KMS-11 (cell line): ENCODE measurements around the gene CHI3L2.

Experiments used
- H2AFZ ChIP-seq: fragments of 200-600 bp; sonication (generic); 2 replicates; pipeline ENCODE4 v1.6.1; 2016; ENCODE audit warnings: antibody characterized with exemption, mixed run types, low read depth
- H3K27ac ChIP-seq: fragments of 200-600 bp; sonication (generic); 2 replicates; pipeline ENCODE4 v1.6.1; 2016; ENCODE audit warnings: mild to moderate bottlenecking, mixed run types
- H3K27me3 ChIP-seq: fragments of 200-600 bp; sonication (generic); 2 replicates; pipeline ENCODE4 v1.6.1; 2017; ENCODE audit warnings: mild to moderate bottlenecking, low read depth, mixed run types, moderate library complexity; ENCODE audit not compliant: insufficient read depth
- H3K36me3 ChIP-seq: fragments of 200-600 bp; sonication (generic); 2 replicates; pipeline ENCODE4 v1.6.1; 2017; ENCODE audit warnings: mild to moderate bottlenecking, mixed run types; ENCODE audit not compliant: insufficient read depth
- H3K4me1 ChIP-seq: fragments of 200-600 bp; sonication (generic); 2 replicates; pipeline ENCODE4 v1.6.1; 2016; ENCODE audit warnings: mild to moderate bottlenecking, low read depth, mixed run types; ENCODE audit not compliant: poor library complexity, severe bottlenecking
- H3K4me2 ChIP-seq: fragments of 200-600 bp; sonication (generic); 2 replicates; pipeline ENCODE4 v1.7.0; 2016; ENCODE audit warnings: mild to moderate bottlenecking, mixed run types
- H3K4me3 ChIP-seq: fragments of 200-600 bp; sonication (generic); IDR thresholded peaks from 2 replicates; pipeline ENCODE4 v1.6.1; 2017; ENCODE audit warnings: low read depth, low read length, mixed read lengths; ENCODE audit not compliant: insufficient read depth
- H3K79me2 ChIP-seq: fragments of 200-600 bp; sonication (generic); 2 replicates; pipeline ENCODE4 v1.6.1; 2016; ENCODE audit warnings: low read depth, mixed run types; ENCODE audit not compliant: insufficient read depth
- H3K9ac ChIP-seq: fragments of 200-600 bp; sonication (generic); 2 replicates; pipeline ENCODE4 v1.6.1; 2016; ENCODE audit warnings: mild to moderate bottlenecking, mixed run types
- H4K20me1 ChIP-seq: fragments of 200-600 bp; sonication (generic); 2 replicates; pipeline ENCODE4 v1.6.1; 2016; ENCODE audit warnings: mild to moderate bottlenecking, mixed run types; ENCODE audit not compliant: insufficient read depth
- CTCF ChIP-seq: fragments of 200-600 bp; sonication (generic); conservative IDR thresholded peaks from 2 replicates; pipeline ENCODE4 v1.6.1; 2017; ENCODE audit warnings: low read depth, mild to moderate bottlenecking, antibody characterized with exemption, low read length, moderate library complexity, mixed read lengths

CHI3L2 gene

GRCh38 chr1:111236806-111237205 lies 9.3 kb downstream of the CHI3L2 start:
- H3K79me2 ChIP-seq, result no peaks in the 10 kb centered on the region
- no peaks in the 10 kb centered on the region for H3K36me3 ChIP-seq
- TF ChIP-seq CTCF, result no peak
- H3K4me2 ChIP-seq, result no peak overlapping the region
- H3K9ac ChIP-seq, result no peak overlapping the region
- no peak overlapping the region for H3K4me3 ChIP-seq
- H3K27ac ChIP-seq, result no peak overlapping the region
- no peaks in the 10 kb centered on the region for H4K20me1 ChIP-seq
- H3K4me1 ChIP-seq, result no peaks in the 10 kb centered on the region
- H2AFZ ChIP-seq, result no peak overlapping the region
- no peaks in the 10 kb centered on the region for H3K27me3 ChIP-seq

DNA sequence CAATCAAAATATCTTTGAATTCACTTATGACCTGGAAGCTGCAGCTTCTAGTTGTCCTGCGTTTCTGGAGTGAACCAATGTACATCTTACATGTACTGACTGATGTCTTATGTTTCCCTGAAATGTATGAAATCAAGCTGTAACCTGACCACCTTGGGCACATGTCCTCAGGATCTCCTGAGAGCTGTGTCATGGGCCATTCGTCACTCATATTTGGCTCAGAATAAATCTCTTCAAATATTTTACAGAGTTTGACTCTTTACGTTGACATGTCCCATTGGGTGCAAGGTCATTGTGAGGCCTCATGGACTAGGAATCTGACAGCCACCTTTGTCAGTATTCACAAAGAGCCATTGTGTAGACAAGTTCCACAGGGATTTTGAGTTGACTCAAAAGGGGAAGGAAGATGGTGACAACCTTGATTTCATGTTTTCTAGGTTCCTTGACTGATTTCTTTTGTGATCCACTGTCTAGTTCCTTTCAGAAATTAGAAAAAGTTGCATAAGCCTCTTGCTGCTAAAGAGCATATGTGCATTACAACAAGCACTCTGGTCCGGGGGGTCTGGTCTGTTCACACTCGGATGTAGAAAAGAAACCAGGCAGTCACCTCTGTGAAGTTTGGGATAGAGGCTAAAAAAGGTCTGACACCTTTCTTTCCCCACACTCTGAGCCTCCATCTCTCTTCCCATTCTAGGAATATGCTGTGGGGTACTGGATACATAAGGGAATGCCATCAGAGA lies 10.7 kb downstream of the CHI3L2 start:
- no peak overlapping the region for H3K9ac ChIP-seq
- H4K20me1 ChIP-seq, result no peaks in the 10 kb centered on the region
- H3K36me3 ChIP-seq, result no peaks in the 10 kb centered on the region
- no peaks in the 10 kb centered on the region for H3K79me2 ChIP-seq
- H3K27ac ChIP-seq, result no peak overlapping the region
- no peak overlapping the region for H2AFZ ChIP-seq
- no peaks in the 10 kb centered on the region for H3K27me3 ChIP-seq
- no peak overlapping the region for H3K4me2 ChIP-seq
- no peak for TF ChIP-seq CTCF
- no peak overlapping the region for H3K4me3 ChIP-seq
- H3K4me1 ChIP-seq, result no peaks in the 10 kb centered on the region

- Histone ChIP-seq H3K79me2 (no peaks in the 10 kb centered on the region), H3K36me3 (no peaks in the 10 kb centered on the region), H3K9ac (no peak overlapping the region), H3K27me3 (no peaks in the 10 kb centered on the region), H3K4me3 (no peak overlapping the region), H3K27ac (no peak overlapping the region), H3K4me1 (no peaks in the 10 kb centered on the region), H3K4me2 (no peak overlapping the region), H4K20me1 (no peaks in the 10 kb centered on the region), H2AFZ (no peak overlapping the region)
- no peak for TF ChIP-seq CTCF
Observed at GRCh38 chr1:111241797-111242196, 14.3 kb downstream of the CHI3L2 start.

GRCh38 chr1:111242805-111243523 lies 15.5 kb downstream of the CHI3L2 start:
- Histone ChIP-seq H4K20me1 (no peaks in the 10 kb centered on the region), H3K27ac (no peak overlapping the region), H3K36me3 (no peaks in the 10 kb centered on the region), H2AFZ (no peak overlapping the region), H3K4me3 (no peak overlapping the region), H3K4me2 (no peak overlapping the region), H3K27me3 (no peaks in the 10 kb centered on the region), H3K9ac (no peak overlapping the region), H3K4me1 (no peaks in the 10 kb centered on the region), H3K79me2 (no peaks in the 10 kb centered on the region)
- TF ChIP-seq CTCF, result no peak
